ENCODE results near the gene CDC42BPB. TPM values are rescaled to one million over a fixed set of nuclear protein-coding genes. Genes with fewer than 3 reads are reported as not detected.

The CDC42BPB gene
- total and polyA plus RNA-seq, 2 experiments from 2014 or later: 13.0 to 106 TPM

DNA sequence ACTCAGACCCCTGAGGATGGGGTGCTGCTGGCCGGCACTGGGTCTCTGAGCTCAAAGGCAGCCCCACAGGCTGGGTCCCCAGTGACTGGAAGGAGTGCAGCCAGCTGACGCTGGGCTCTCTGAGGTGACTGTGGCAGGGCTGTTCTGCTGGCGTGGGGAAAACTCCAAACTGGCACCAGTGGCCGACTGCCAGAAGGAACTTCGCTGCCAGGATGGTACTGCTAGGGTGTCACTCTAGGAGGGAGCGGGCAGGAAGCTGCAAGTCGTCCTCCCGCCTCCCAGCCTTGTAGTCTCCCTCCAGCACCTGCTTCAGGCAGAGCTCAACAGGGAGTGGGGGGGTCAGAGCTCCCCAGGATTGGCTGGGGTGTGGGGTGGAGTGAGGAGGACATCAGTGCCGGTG is 41.3 kb downstream of the CDC42BPB start:
- TF ChIP-seq EZH2 (IDR thresholded peaks at IDR 0.05; ENCODE audit: insufficient read depth, poor library complexity, severe bottlenecking): no peak
- no peak for TF ChIP-seq EZH2phosphoT487 (IDR thresholded peaks at IDR 0.05; ENCODE audit: insufficient read depth, low read depth)
- Histone ChIP-seq H3F3A (ENCODE audit: insufficient read depth) (peaks cover 12% of the 10 kb centered on the region; the same call in 1 of the 2 replicates), H3K9me2 (ENCODE audit: insufficient read depth) (no peaks in the 10 kb centered on the region), H3K27me3 (replicated peaks; ENCODE audit: insufficient read depth) (no peaks in the 10 kb centered on the region), H4K20me1 (ENCODE audit: insufficient read depth) (peaks cover 7% of the 10 kb centered on the region; the same call in 1 of the 2 replicates), H3K27ac (no peak overlapping the region), H3K36me3 (ENCODE audit: low read depth) (no peaks in the 10 kb centered on the region), H2AFZ (no peak overlapping the region), H3K4me1 (ENCODE audit: insufficient read depth) (peaks cover 20% of the 10 kb centered on the region), H3K79me2 (ENCODE audit: insufficient read depth) (peaks cover 100% of the 10 kb centered on the region), H3K9ac (no peak overlapping the region), H3K4me2 (ENCODE audit: unreplicated experiment) (no peak overlapping the region), H3K4me3 (no peak overlapping the region), H3K9me3 (ENCODE audit: low read depth) (no peaks in the 10 kb centered on the region)
- WGBS, 2 experiments (ENCODE audit: low coverage in 1 of 2, low lambda C conversion rate in 2 of 2, missing lambda C conversion rate in 2 of 2): 81 to 83% methylated on average over 9 of the region's 9 CpGs
- in situ Hi-C loops (cut with MboI): no loop called here
- DNase-seq: no peak

DNA sequence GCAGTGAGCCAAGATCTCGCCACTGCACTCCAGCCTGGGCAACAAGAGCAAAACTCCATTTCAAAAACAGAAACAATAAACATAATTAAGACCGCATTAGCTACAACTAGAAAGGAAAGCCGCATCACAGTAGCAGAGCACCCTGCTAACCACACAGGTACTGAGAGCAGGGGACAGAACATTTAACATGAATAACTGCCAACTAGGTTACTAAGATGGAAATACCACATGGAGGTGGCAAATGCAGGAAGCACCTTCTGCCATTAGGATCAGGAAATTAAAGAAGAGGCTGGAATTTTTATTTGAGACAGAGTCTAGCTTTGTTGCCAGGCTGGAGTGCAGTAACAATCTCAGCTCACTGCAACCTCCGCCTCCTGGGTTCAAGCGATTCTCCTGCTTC is 41.9 kb downstream of the CDC42BPB start:
- 82% methylated on average over 5 of the region's 5 CpGs for WGBS, 2 experiments (ENCODE audit: low coverage in 1 of 2, low lambda C conversion rate in 2 of 2, missing lambda C conversion rate in 2 of 2)
- Histone ChIP-seq H3K4me3 (peak overlapping the region; percentile 58), H3K27ac (peak overlapping the region; percentile 78), H4K20me1 (ENCODE audit: insufficient read depth) (peaks cover 7% of the 10 kb centered on the region; the same call in 1 of the 2 replicates), H3K27me3 (replicated peaks; ENCODE audit: insufficient read depth) (no peaks in the 10 kb centered on the region), H3K79me2 (ENCODE audit: insufficient read depth) (peaks cover 100% of the 10 kb centered on the region), H3K4me1 (ENCODE audit: insufficient read depth) (peaks cover 20% of the 10 kb centered on the region), H3K36me3 (ENCODE audit: low read depth) (no peaks in the 10 kb centered on the region), H2AFZ (no peak overlapping the region), H3K9me2 (ENCODE audit: insufficient read depth) (no peaks in the 10 kb centered on the region), H3K4me2 (ENCODE audit: unreplicated experiment) (peak overlapping the region; percentile 74), H3K9ac (peak overlapping the region; percentile 67), H3F3A (ENCODE audit: insufficient read depth) (peaks cover 7% of the 10 kb centered on the region; the same call in 1 of the 2 replicates), H3K9me3 (ENCODE audit: low read depth) (no peaks in the 10 kb centered on the region)
- no peak for TF ChIP-seq EZH2 (IDR thresholded peaks at IDR 0.05; ENCODE audit: insufficient read depth, poor library complexity, severe bottlenecking)
- TF ChIP-seq EZH2phosphoT487 (IDR thresholded peaks at IDR 0.05; ENCODE audit: insufficient read depth, low read depth): no peak
- in situ Hi-C loops (cut with MboI): no loop called here
- no peak for DNase-seq

DNA sequence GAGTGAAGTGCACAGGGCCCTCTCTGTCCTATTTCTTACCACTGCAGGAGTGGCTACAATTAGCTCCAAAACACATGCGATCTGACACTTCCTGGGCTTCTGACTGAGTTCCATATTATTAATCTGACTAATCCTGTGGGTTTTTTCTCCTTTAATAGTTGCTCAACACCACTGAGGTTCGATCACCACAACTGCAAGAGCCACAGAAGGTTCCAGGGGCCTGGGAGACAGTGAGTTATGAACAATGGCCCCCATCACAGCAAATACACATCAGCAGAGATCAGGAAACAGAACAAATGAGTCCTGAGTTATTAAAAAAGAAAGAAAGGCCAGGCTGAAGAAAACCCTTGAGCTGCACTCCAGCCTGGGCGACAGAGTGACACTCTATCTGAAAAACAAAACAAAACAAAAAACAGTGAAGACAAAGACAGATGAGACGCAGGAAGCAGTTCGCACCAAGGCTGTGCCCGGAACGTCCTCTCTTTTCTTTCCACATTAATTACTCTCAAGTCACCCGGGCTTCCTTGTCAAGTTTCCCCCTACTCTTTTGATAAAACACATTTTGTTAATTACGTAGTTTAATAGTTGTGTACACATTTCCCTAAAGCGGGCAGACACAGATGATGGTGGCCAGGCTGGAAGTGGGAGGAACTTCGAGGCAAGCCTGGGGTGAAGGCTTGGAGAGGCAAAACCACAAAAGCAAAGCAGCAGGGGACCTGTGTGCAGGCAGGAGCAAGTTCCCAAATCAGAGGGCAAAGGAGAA is 42.7 kb downstream of the CDC42BPB start:
- Histone ChIP-seq H3K27ac (peak overlapping the region; percentile 78), H3K4me2 (ENCODE audit: unreplicated experiment) (peak overlapping the region; percentile 74), H3K4me1 (ENCODE audit: insufficient read depth) (peaks cover 20% of the 10 kb centered on the region), H3F3A (ENCODE audit: insufficient read depth) (0 out of 2 replicates have a peak, but pooled peaks cover 7% of the 10 kb centered on the region), H4K20me1 (ENCODE audit: insufficient read depth) (peaks cover 7% of the 10 kb centered on the region; the same call in 1 of the 2 replicates), H3K4me3 (peak overlapping the region; percentile 58), H2AFZ (peak overlapping the region; percentile 22; the same call in 1 of the 2 replicates), H3K79me2 (ENCODE audit: insufficient read depth) (peaks cover 100% of the 10 kb centered on the region), H3K27me3 (replicated peaks; ENCODE audit: insufficient read depth) (no peaks in the 10 kb centered on the region), H3K9me3 (ENCODE audit: low read depth) (no peaks in the 10 kb centered on the region), H3K9me2 (ENCODE audit: insufficient read depth) (no peaks in the 10 kb centered on the region), H3K9ac (peak overlapping the region; percentile 67), H3K36me3 (ENCODE audit: low read depth) (no peaks in the 10 kb centered on the region)
- 4% methylated on average over 11 of the region's 11 CpGs for WGBS, 2 experiments (ENCODE audit: low coverage in 1 of 2, low lambda C conversion rate in 2 of 2, missing lambda C conversion rate in 2 of 2)
- DNase-seq: peak; percentile 83
- in situ Hi-C loops (cut with MboI): no loop called here
- TF ChIP-seq EZH2phosphoT487 (IDR thresholded peaks at IDR 0.05; ENCODE audit: insufficient read depth, low read depth) (no peak), EZH2 (IDR thresholded peaks at IDR 0.05; ENCODE audit: insufficient read depth, poor library complexity, severe bottlenecking) (no peak)

DNA sequence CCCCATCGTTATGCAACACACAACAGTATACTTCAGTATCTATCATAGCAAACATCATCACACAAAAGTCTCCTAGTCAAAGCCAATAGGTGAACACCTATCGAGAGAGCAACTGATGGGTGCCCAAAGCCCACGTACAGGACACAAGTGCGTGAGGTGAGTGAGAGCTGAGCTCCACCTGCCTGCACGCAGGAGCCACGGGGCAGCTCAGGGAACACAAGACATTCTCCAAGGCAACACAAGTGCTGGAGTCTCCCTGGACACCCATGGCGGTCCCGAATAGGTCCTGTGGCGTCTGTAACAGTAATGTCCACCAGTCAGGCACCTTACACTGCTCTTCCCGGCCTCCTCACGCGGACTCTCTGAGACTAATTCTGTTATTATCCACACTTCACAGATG is 44.3 kb downstream of the CDC42BPB start:
- 0 out of 2 replicates have a peak, but pooled peaks cover 7% of the 10 kb centered on the region for H3F3A ChIP-seq (ENCODE audit: insufficient read depth)
- 93 to 94% methylated on average over 12 of the region's 12 CpGs for WGBS, 2 experiments (ENCODE audit: low coverage in 1 of 2, low lambda C conversion rate in 2 of 2, missing lambda C conversion rate in 2 of 2)
- 0 out of 2 replicates have a peak, but pooled peaks cover 7% of the 10 kb centered on the region for H4K20me1 ChIP-seq (ENCODE audit: insufficient read depth)
- no peak overlapping the region for H3K27ac ChIP-seq
- H3K4me1 ChIP-seq (ENCODE audit: insufficient read depth): peaks cover 20% of the 10 kb centered on the region
- TF ChIP-seq EZH2 (IDR thresholded peaks at IDR 0.05; ENCODE audit: insufficient read depth, poor library complexity, severe bottlenecking): no peak
- no peak for TF ChIP-seq EZH2phosphoT487 (IDR thresholded peaks at IDR 0.05; ENCODE audit: insufficient read depth, low read depth)
- H3K9me3 ChIP-seq (ENCODE audit: low read depth): no peaks in the 10 kb centered on the region
- no peak overlapping the region for H3K4me2 ChIP-seq (ENCODE audit: unreplicated experiment)
- no peak for DNase-seq
- peaks cover 100% of the 10 kb centered on the region for H3K79me2 ChIP-seq (ENCODE audit: insufficient read depth)
- in situ Hi-C loops (cut with MboI): no loop called here
- peaks cover 11% of the 10 kb centered on the region; the same call in 1 of the 2 replicates for H3K36me3 ChIP-seq (ENCODE audit: low read depth)
- no peak overlapping the region for H3K4me3 ChIP-seq
- no peak overlapping the region for H2AFZ ChIP-seq
- no peaks in the 10 kb centered on the region for H3K27me3 ChIP-seq (replicated peaks; ENCODE audit: insufficient read depth)
- H3K9me2 ChIP-seq (ENCODE audit: insufficient read depth): no peaks in the 10 kb centered on the region
- H3K9ac ChIP-seq: no peak overlapping the region

Data from GM23248 (cell line).